ENCODE results near the gene EVX1. TPM values are rescaled to one million over a fixed set of nuclear protein-coding genes. Genes with fewer than 3 reads are reported as not detected.
A peak's percentile ranks its signal among the peaks of the same experiment; 100 is the strongest.

EVX1 gene
- total RNA-seq, 4 donors from 2014 or later = 1.4 to 17.2 (median 3.4) TPM; not detected in 1

DNA sequence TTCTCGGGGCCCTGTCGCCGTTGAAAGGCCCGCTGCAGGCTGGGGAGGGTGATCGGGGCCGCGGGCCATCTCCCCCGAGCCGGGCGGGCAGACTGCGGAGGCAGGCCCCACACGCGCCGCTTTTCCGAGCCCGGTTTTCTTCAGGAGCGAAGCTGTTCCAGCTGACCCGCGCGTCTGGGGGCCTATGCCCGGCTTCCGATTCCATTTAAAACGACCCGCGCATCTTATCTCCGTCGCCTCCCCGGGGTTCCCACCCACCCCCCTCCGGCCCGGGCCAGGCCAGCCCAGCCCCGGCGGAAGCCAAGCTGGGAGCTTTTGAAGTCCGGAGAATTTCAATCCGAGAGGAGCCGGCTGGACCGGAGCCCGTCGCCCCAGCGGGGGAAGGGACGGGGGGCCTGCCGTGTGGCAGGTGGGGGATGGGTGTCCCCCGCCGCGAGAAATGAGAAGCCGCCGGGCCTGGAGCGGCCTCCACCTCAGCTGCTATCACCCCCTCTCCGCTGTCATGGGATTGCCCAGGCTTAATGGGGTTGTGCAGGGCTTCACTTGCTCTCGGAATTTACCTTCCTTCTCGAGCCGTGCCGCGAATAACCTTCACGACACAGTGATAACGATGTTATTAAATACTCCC, 3.1 kb upstream of the EVX1 start:
- no peak for DNase-seq

DNA sequence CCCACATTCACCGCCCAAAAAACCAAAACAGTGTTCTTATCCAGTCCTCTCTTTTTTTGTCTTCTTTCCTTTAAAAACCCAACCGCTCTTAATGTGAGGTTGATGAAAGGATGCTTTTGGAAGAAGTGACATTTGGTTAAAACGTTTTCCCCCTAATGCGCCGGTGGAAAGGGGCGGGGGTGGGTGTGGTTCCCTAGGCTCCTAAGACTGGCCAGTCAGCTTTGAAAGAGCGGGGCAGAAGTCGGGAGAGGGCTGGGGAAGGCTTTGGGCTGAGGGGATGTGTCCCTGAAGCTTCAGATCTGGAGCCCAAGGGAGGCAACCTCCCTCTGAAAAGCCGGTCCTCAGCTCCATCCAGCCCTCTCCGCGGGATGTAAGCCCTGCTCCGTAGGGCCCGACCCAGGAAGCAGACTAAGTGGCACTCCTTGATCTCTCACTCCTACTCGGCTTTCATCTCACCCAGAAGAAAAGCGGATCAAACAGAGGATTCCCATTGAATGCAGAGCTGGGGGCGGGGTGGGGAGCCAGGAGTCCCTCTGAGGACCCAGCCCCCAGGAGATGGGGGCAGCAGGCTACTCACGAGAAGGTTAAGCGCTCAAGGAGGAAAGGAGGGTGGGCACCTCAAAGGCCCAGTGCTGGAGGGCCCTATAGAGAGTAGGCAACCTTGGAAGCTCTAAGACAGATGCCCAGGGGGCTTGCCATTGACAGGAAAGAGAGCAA, 2.4 kb upstream of the EVX1 start:
- Histone ChIP-seq H3K27ac (no peak overlapping the region), H3K4me1 (peaks cover 25 to 48% (median 45%) of the 10 kb centered on the region in 4 donors), H3K36me3 (no peaks in the 10 kb centered on the region), H3K9me3 (no peaks in the 10 kb centered on the region), H3K4me3 (no peak overlapping the region), H3K27me3 (peaks cover 100% of the 10 kb centered on the region)
- DNase-seq = no peak
- intact Hi-C loops (cut with DNase I; ENCODE audit: low total_unique reads) = no loop called here
- 0 to 17% methylated on average over 4 to 18 of the region's 18 CpGs for WGBS, 2 donors (ENCODE audit: low coverage in 1 of 2)
- TF ChIP-seq EP300 (IDR thresholded peaks at IDR 0.05; ENCODE audit: low read depth) (no peak), POLR2A (IDR thresholded peaks at IDR 0.05) (no peak), POLR2AphosphoS5 (IDR thresholded peaks at IDR 0.05) (no peak)
- TF ChIP-seq, protein P1, sequence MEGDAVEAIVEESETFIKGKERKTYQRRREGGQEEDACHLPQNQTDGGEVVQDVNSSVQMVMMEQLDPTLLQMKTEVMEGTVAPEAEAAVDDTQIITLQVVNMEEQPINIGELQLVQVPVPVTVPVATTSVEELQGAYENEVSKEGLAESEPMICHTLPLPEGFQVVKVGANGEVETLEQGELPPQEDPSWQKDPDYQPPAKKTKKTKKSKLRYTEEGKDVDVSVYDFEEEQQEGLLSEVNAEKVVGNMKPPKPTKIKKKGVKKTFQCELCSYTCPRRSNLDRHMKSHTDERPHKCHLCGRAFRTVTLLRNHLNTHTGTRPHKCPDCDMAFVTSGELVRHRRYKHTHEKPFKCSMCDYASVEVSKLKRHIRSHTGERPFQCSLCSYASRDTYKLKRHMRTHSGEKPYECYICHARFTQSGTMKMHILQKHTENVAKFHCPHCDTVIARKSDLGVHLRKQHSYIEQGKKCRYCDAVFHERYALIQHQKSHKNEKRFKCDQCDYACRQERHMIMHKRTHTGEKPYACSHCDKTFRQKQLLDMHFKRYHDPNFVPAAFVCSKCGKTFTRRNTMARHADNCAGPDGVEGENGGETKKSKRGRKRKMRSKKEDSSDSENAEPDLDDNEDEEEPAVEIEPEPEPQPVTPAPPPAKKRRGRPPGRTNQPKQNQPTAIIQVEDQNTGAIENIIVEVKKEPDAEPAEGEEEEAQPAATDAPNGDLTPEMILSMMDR (IDR thresholded peaks at IDR 0.05) = no peak
- in situ Hi-C loops (cut with MboI; ENCODE audit: low pct_ligation_motif_present in 1 of 4, low pct_unique_long_range_greater_than_20kb in 1 of 4, low sequenced_read_pairs in 3 of 4) = no loop called here

More for the DNA sequence above, 3.1 kb upstream of the EVX1 start:
- intact Hi-C loops (cut with DNase I; ENCODE audit: low total_unique reads) = no loop called here
- peak overlapping the region in 1 of 4 donors; percentile 31 for H3K4me3 ChIP-seq
- H3K4me1 ChIP-seq = peaks cover 23 to 46% (median 41%) of the 10 kb centered on the region in 4 donors
- in situ Hi-C loops (cut with MboI; ENCODE audit: low pct_ligation_motif_present in 1 of 4, low pct_unique_long_range_greater_than_20kb in 1 of 4, low sequenced_read_pairs in 3 of 4) = loop anchor here in 3 of 4 donors (10.0 kb wide), 1 partner anchor 335 kb away; no protein-coding TSS in a partner anchor
- no peaks in the 10 kb centered on the region for H3K36me3 ChIP-seq
- H3K27me3 ChIP-seq = peaks cover 99% of the 10 kb centered on the region
- 2 to 11% methylated on average over 7 to 52 of the region's 55 CpGs for WGBS, 2 donors (ENCODE audit: low coverage in 1 of 2)
- H3K27ac ChIP-seq = no peak overlapping the region
- TF ChIP-seq, protein P1 (IDR thresholded peaks at IDR 0.05) = no peak
- H3K9me3 ChIP-seq = no peaks in the 10 kb centered on the region

DNA sequence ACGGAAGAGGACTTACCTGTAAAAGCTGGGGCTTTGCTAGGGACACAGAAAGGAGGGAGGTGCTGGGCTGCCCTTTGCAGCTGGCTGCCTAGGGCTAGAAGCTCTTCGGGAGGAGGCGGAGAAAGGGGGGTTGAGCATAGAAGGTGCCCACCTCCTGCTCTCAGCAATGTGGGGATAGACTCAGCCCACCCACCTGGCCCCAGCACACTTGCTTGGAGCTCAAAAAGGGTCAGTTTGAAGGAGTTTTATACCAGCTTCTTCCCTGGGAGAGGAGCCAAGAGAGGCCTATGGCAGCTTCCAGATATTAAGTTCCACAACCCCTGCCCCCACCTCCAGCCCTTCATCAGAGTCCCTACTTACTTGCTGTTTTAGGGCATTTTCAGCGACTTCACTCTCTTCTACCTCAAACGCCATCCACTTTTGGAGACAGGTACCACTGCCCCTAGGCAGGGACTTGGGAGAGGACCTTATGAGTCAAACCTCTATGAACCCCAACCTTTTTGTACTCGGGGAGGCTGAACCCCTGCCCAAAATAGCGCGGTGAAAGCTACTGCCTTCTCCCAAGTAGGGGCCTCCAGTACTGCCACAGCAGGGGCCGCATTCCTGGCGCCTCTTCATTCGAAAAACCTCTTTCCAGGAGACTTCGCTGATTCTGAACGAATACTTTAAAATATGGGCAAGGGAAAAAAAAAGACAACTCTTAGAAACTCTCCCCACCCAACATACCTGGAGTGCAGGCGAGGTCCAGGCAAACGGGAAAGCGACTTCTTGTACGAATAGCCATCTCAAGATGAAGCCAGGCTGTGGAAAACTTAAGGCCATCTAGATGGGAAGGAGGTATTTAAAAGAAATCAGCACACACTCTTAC, 1.2 kb upstream of the EVX1 start:
- Histone ChIP-seq H3K27ac (no peak overlapping the region), H3K27me3 (peaks cover 100% of the 10 kb centered on the region), H3K9me3 (no peaks in the 10 kb centered on the region), H3K4me1 (peaks cover 24 to 52% (median 48%) of the 10 kb centered on the region in 4 donors), H3K36me3 (no peaks in the 10 kb centered on the region), H3K4me3 (no peak overlapping the region)
- 45 to 54% methylated on average over 10 to 17 of the region's 17 CpGs for WGBS, 2 donors (ENCODE audit: low coverage in 1 of 2)
- TF ChIP-seq POLR2A (IDR thresholded peaks at IDR 0.05) (no peak), EP300 (IDR thresholded peaks at IDR 0.05; ENCODE audit: low read depth) (no peak), POLR2AphosphoS5 (IDR thresholded peaks at IDR 0.05) (no peak)
- TF ChIP-seq, protein P1 (IDR thresholded peaks at IDR 0.05) = no peak
- intact Hi-C loops (cut with DNase I; ENCODE audit: low total_unique reads) = no loop called here
- in situ Hi-C loops (cut with MboI; ENCODE audit: low pct_ligation_motif_present in 1 of 4, low pct_unique_long_range_greater_than_20kb in 1 of 4, low sequenced_read_pairs in 3 of 4) = no loop called here
- DNase-seq = no peak

DNA sequence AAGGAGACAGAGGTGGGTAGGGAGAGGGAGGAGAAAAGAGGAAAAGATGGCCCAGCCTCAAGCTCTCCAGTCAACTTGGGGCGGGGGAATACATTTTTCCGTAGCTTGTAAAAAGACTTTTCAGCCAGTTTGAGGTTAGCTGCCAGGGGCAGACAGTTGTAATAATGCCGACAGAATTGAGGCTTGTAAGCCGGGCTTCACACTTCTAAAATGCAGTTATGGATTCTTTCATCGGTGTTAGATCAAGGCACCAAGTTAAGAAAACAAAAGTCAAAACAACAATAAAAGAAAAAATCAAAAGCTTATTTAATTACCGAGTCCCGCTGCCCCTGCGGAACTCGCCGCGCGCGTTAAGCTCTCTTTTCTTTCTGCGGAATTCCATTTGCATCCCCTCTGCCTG, 448 bp upstream of the EVX1 start:
- no peaks in the 10 kb centered on the region for H3K36me3 ChIP-seq
- H3K4me3 ChIP-seq = peak overlapping the region in 2 of 4 donors; percentile 22 to 47
- intact Hi-C loops (cut with DNase I; ENCODE audit: low total_unique reads) (no loop called here), in situ Hi-C loops (cut with MboI; ENCODE audit: low pct_ligation_motif_present in 1 of 4, low pct_unique_long_range_greater_than_20kb in 1 of 4, low sequenced_read_pairs in 3 of 4) (no loop called here)
- no peaks in the 10 kb centered on the region for H3K9me3 ChIP-seq
- no peak overlapping the region for H3K27ac ChIP-seq
- TF ChIP-seq, protein P1 (IDR thresholded peaks at IDR 0.05) = no peak
- TF ChIP-seq POLR2AphosphoS5 (IDR thresholded peaks at IDR 0.05) (no peak), POLR2A (IDR thresholded peaks at IDR 0.05) (no peak), EP300 (IDR thresholded peaks at IDR 0.05; ENCODE audit: low read depth) (no peak)
- peaks cover 100% of the 10 kb centered on the region for H3K27me3 ChIP-seq
- 11 to 21% methylated on average over 14 of the region's 14 CpGs for WGBS, 2 donors (ENCODE audit: low coverage in 1 of 2)
- no peak for DNase-seq
- peaks cover 24 to 52% (median 48%) of the 10 kb centered on the region in 4 donors for H3K4me1 ChIP-seq

Data from transverse colon (tissue), 4 donors.